ENCODE measurements around the gene CDC73.

CDC73 gene

DNA sequence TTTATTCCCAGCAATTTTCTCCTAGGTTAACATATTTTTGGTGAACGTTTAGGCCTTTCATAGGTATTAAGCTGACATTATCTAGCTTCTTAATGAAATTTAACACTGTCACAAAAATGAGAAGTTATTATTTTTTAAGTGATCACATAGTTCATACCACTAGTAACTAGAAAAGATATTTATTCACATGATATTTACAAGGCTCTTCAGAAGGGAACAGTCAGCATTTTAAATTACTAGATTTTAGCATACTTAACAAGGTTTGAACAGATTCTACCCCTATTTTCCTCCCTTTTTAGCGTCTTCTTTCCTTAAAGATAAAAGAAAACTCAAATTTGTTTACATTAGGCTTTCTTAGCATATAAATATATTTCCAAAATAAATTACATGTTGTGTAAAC, 130.1 kb downstream of the CDC73 start:
- DNase-seq (ENCODE audit: low read depth) = no peak
- TF ChIP-seq, protein P1, sequence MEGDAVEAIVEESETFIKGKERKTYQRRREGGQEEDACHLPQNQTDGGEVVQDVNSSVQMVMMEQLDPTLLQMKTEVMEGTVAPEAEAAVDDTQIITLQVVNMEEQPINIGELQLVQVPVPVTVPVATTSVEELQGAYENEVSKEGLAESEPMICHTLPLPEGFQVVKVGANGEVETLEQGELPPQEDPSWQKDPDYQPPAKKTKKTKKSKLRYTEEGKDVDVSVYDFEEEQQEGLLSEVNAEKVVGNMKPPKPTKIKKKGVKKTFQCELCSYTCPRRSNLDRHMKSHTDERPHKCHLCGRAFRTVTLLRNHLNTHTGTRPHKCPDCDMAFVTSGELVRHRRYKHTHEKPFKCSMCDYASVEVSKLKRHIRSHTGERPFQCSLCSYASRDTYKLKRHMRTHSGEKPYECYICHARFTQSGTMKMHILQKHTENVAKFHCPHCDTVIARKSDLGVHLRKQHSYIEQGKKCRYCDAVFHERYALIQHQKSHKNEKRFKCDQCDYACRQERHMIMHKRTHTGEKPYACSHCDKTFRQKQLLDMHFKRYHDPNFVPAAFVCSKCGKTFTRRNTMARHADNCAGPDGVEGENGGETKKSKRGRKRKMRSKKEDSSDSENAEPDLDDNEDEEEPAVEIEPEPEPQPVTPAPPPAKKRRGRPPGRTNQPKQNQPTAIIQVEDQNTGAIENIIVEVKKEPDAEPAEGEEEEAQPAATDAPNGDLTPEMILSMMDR (IDR thresholded peaks at IDR 0.05; ENCODE audit: control insufficient read depth, insufficient read depth, low read depth, low read length, missing control alignments) = no peak
- no peak overlapping the region for H3K4me3 ChIP-seq (ENCODE audit: control insufficient read depth, low read depth, low read length)

DNA sequence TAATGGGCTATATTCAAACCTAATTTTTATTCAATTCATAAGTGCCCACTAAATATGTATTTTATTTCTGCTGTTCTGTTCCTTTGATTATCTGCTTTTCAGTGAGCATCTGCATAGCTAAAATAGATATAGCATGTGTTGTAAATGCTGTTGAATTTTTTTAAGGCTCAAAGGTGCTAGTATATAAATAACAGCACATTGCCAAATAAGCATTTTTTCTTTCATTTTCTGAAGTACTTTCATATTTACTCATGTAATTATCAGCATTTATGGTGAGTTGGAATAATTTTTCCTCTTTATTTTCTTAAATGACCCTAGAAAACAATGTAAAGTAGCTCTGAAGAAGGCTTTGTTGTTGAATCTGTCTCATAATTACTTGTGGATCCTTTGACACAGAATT, 134.2 kb downstream of the CDC73 start:
- TF ChIP-seq, protein P1 (IDR thresholded peaks at IDR 0.05; ENCODE audit: control insufficient read depth, insufficient read depth, low read depth, low read length, missing control alignments) = no peak
- no peak for DNase-seq (ENCODE audit: low read depth)
- H3K4me3 ChIP-seq (ENCODE audit: control insufficient read depth, low read depth, low read length) = no peak overlapping the region

DNA sequence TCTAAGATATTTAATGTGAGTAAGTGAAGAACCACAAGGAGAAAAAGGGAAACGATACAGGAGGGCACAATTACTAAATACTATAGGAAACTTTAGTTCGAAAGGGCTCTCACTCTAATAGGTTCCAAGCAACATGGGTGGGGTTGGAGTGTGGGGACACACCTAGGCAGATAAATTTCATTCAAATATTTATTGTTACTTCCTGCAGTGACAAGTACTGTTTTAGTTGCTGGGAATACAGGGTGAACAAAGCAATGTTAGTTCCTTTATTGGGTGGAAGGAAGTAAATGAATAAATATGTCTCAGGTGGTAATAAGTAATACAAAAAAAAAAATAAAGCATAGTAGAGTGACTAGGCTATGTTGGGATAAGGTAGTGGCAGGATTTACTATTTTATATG, 137.8 kb downstream of the CDC73 start:
- TF ChIP-seq, protein P1 (IDR thresholded peaks at IDR 0.05; ENCODE audit: control insufficient read depth, insufficient read depth, low read depth, low read length, missing control alignments) = no peak
- no peak for DNase-seq (ENCODE audit: low read depth)
- H3K4me3 ChIP-seq (ENCODE audit: control insufficient read depth, low read depth, low read length) = no peak overlapping the region

DNA sequence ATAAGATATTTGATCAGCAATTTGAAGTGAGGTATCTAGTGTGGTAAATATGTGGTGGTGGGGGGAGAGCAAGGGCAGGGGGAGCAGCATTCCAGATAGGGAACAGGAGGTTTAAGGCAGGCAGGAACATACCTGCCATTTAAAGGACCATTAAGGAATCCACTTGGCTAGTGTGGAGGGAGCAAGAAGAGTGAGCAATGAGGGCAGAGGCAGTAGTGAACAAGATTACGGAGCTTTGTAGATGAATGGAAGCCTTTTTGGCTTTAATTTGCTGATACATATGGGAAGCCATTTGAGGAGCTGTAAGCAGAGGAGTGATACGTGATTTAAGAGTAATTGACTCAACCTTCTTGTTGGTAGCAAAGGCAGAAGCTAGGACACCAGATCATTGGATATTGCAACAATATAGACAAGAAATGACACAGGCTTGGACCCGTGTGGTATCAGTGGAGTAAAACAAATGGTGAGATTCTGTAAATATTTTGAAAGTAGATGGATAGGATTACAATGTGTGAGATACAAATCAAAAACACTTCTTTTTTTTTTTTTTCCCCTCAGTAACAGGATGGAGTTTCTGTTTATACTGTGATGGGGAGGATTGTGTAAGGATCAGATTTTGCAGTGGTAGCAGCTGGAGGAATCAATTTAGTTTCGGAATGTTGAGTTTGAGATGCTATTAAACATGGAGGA, 138.4 kb downstream of the CDC73 start:
- TF ChIP-seq, protein P1 (IDR thresholded peaks at IDR 0.05; ENCODE audit: control insufficient read depth, insufficient read depth, low read depth, low read length, missing control alignments) = no peak
- H3K4me3 ChIP-seq (ENCODE audit: control insufficient read depth, low read depth, low read length) = no peak overlapping the region
- DNase-seq (ENCODE audit: low read depth) = no peak

DNA sequence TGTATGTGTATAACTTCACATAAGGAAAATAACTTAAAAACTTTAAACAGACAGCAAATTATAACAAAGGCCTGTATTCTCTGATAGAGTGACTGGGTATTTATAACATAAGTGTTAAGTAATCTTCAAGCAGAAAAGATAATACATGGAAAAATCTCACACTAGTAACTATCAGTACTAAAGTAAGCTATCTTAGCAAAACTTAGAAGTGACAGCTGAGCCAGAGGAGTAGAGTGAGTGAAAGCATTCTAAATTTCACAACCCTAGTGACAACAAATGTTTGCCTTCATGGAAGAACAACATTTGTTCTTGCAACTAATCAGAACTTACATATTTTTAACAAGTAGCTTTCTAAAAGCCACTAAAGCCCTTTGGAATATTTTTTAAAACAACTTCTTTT, 139.1 kb downstream of the CDC73 start:
- TF ChIP-seq, protein P1 (IDR thresholded peaks at IDR 0.05; ENCODE audit: control insufficient read depth, insufficient read depth, low read depth, low read length, missing control alignments) = no peak
- H3K4me3 ChIP-seq (ENCODE audit: control insufficient read depth, low read depth, low read length) = no peak overlapping the region
- no peak for DNase-seq (ENCODE audit: low read depth)

DNA sequence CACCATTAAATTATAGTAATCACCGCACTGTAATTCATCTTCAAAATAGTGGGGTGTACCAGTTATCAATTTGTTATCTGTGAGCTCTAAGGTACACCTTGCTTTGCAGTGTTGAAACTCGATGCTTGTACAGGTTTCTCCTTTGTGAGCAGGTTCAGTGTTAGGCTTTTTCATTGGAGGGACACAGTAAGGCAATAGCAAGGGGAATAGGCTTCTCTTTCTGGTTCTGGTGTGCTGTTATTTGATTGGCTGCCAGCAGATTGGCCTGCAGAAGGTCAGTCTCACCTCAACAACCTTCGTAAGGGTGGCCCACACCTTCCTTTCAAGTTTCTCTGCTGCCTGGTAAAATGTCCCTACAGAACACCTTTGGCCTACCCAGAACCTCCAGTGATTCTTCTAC, 140.8 kb downstream of the CDC73 start:
- H3K4me3 ChIP-seq (ENCODE audit: control insufficient read depth, low read depth, low read length) = no peak overlapping the region
- TF ChIP-seq, protein P1 (IDR thresholded peaks at IDR 0.05; ENCODE audit: control insufficient read depth, insufficient read depth, low read depth, low read length, missing control alignments) = no peak
- no peak for DNase-seq (ENCODE audit: low read depth)

All from AG09309 (cell line).